Thyroid gland (tissue), 4 donors: Measurements from ENCODE around the gene NFXL1.

ENCODE experiments used
- POLR2A ChIP-seq, 2 donors: fragments of 450-650 bp; IDR thresholded peaks; one replicate each; pipeline ENCODE4 v1.6.1; 2017; ENCODE audit warnings: antibody characterized with exemption in 2 of 2, mild to moderate bottlenecking in 2 of 2, moderate library complexity in 1 of 2
- TF ChIP-seq, protein P1 (sequence below), 6 experiments: fragments of 200-600 bp in 3 of 6; fragments of 450-650 bp in 3 of 6; sonication (generic) in 3 of 6; IDR thresholded peaks; one replicate each; pipeline ENCODE4 v1.5.1; 2016 to 2019; ENCODE audit warnings: antibody characterized with exemption in 6 of 6, mild to moderate bottlenecking in 2 of 6, inconsistent platforms in 1 of 6, moderate library complexity in 1 of 6

GRCh38 chr4:47809654-47810203 lies 104.7 kb downstream of the NFXL1 start:
- TF ChIP-seq, protein P1, sequence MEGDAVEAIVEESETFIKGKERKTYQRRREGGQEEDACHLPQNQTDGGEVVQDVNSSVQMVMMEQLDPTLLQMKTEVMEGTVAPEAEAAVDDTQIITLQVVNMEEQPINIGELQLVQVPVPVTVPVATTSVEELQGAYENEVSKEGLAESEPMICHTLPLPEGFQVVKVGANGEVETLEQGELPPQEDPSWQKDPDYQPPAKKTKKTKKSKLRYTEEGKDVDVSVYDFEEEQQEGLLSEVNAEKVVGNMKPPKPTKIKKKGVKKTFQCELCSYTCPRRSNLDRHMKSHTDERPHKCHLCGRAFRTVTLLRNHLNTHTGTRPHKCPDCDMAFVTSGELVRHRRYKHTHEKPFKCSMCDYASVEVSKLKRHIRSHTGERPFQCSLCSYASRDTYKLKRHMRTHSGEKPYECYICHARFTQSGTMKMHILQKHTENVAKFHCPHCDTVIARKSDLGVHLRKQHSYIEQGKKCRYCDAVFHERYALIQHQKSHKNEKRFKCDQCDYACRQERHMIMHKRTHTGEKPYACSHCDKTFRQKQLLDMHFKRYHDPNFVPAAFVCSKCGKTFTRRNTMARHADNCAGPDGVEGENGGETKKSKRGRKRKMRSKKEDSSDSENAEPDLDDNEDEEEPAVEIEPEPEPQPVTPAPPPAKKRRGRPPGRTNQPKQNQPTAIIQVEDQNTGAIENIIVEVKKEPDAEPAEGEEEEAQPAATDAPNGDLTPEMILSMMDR (IDR thresholded peaks at IDR 0.05), result no peak
- no peak for TF ChIP-seq POLR2A (IDR thresholded peaks at IDR 0.05)
